Retinal pigment epithelial cell (primary cell): ENCODE data around the gene RABGGTA.
A peak's percentile ranks its signal among the peaks of the same experiment; 100 is the strongest.
"Not testable (repeated sequence)": the region's sequence is repeated elsewhere in the genome, so short reads cannot be mapped to it uniquely, and the experiment has no call there.

ENCODE experiments used
- DNase-seq: peaks from one replicate; pipeline ENCODE4 v3.0.0-alpha.2; 2010; ENCODE audit warnings: low read depth
- H3K4me3 ChIP-seq: 2 replicates; pipeline ENCODE4 v1.5.1; 2011; ENCODE audit warnings: mild to moderate bottlenecking, low read length, control low read depth, moderate library complexity
- CTCF ChIP-seq: conservative IDR thresholded peaks from 2 replicates; pipeline ENCODE4 v1.5.1; 2011; ENCODE audit warnings: low read depth, low read length, control low read depth, inconsistent platforms

The RABGGTA gene

GRCh38 chr14:24219080-24219479 lies 52.3 kb downstream of the RABGGTA start:
- no peak overlapping the region for H3K4me3 ChIP-seq
- TF ChIP-seq CTCF = no peak
- no peak for DNase-seq

- not testable (repeated sequence) for DNase-seq, H3K4me3 ChIP-seq
These were observed 54.5 kb downstream of the RABGGTA start for GRCh38 chr14:24216876-24217275.

GRCh38 chr14:24216345-24216699 lies 55.1 kb downstream of the RABGGTA start:
- no peak for TF ChIP-seq CTCF
- peak overlapping the region; percentile 89 for H3K4me3 ChIP-seq
- no peak for DNase-seq
